ENCODE data around the gene KDM4B. TPM values are rescaled to one million over a fixed set of nuclear protein-coding genes. Genes with fewer than 3 reads are reported as not detected.

Gene KDM4B
- total RNA-seq, 1 experiment from 2014 or later: 35.9 TPM

GRCh38 chr19:4977299-4978174 is 8.6 kb downstream of the KDM4B start:
- Histone ChIP-seq H3K27me3 (ENCODE audit: insufficient read depth, low read length) (no peaks in the 10 kb centered on the region), H2AFZ (ENCODE audit: low read depth, low read length, poor library complexity, severe bottlenecking) (no peak overlapping the region), H3K9ac (ENCODE audit: low read length) (peak overlapping the region; percentile 32; the same call in 1 of the 2 replicates), H3K36me3 (ENCODE audit: control insufficient read depth in 1 of 2, insufficient read depth in 2 of 2, low read length in 2 of 2) (0 out of 4 replicates have a peak, but pooled peaks cover 0 to 2% of the 10 kb centered on the region in 2 experiments), H3K4me3 (replicated peaks in 1 of 2; ENCODE audit: low read depth in 1 of 2, low read length in 2 of 2) (no peak overlapping the region), H3K9me2 (ENCODE audit: insufficient read depth) (no peaks in the 10 kb centered on the region), H3K4me2 (ENCODE audit: low read length) (peak overlapping the region; percentile 62), H3K27ac (ENCODE audit: low read depth, low read length) (0 out of 2 replicates have a peak overlapping the region, but pooled peaks have one; percentile 29), H3K79me2 (ENCODE audit: insufficient read depth, low read length) (peaks cover 48% of the 10 kb centered on the region), H3K4me1 (ENCODE audit: control insufficient read depth in 1 of 2, insufficient read depth in 2 of 2, low read length in 2 of 2) (peaks cover 31 to 51% of the 10 kb centered on the region in 2 experiments), H4K20me1 (ENCODE audit: insufficient read depth) (no peaks in the 10 kb centered on the region), H3K9me3 (ENCODE audit: control insufficient read depth in 1 of 2, insufficient read depth in 1 of 2, low read depth in 1 of 2, low read length in 2 of 2) (no peaks in the 10 kb centered on the region)
- no TSS peak for BruUV-seq (replicated peaks)
- DNase-seq (ENCODE audit: low read depth, low spot score) (no peak), ATAC-seq (peak; percentile 50; the same call in 1 of the 2 replicates)
- TF ChIP-seq, protein P1, sequence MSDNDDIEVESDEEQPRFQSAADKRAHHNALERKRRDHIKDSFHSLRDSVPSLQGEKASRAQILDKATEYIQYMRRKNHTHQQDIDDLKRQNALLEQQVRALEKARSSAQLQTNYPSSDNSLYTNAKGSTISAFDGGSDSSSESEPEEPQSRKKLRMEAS (IDR thresholded peaks at IDR 0.05): no peak
- TF ChIP-seq RAD21 (IDR thresholded peaks at IDR 0.05; ENCODE audit: low read depth) (no peak), ZNF274 (IDR thresholded peaks at IDR 0.05; ENCODE audit: low read depth, low read length) (no peak), POLR2A (IDR thresholded peaks at IDR 0.05; ENCODE audit: borderline replicate concordance, extremely low read depth, insufficient read depth, insufficient read length) (no peak), SIN3A (IDR thresholded peaks at IDR 0.05; ENCODE audit: low read depth) (no peak), POLR2AphosphoS5 (IDR thresholded peaks at IDR 0.05; ENCODE audit: low read depth, low read length) (no peak), TCF7L2 (IDR thresholded peaks at IDR 0.05; ENCODE audit: borderline replicate concordance, extremely low read depth, insufficient read depth, insufficient read length) (no peak), FOSL1 (IDR thresholded peaks at IDR 0.05; ENCODE audit: low read depth) (no peak), JUND (IDR thresholded peaks at IDR 0.05) (no peak), CBX3 (IDR thresholded peaks at IDR 0.05; ENCODE audit: low read depth) (no peak), EGR1 (IDR thresholded peaks at IDR 0.05; ENCODE audit: low read depth) (no peak), SP1 (IDR thresholded peaks at IDR 0.05; ENCODE audit: low read depth) (no peak), ZFX (IDR thresholded peaks at IDR 0.05) (no peak), SRF (IDR thresholded peaks at IDR 0.05; ENCODE audit: low read depth) (no peak), EZH2phosphoT487 (IDR thresholded peaks at IDR 0.05; ENCODE audit: borderline replicate concordance) (no peak), CEBPB (IDR thresholded peaks at IDR 0.05; ENCODE audit: low read depth) (no peak)
- TF ChIP-seq, protein P2, sequence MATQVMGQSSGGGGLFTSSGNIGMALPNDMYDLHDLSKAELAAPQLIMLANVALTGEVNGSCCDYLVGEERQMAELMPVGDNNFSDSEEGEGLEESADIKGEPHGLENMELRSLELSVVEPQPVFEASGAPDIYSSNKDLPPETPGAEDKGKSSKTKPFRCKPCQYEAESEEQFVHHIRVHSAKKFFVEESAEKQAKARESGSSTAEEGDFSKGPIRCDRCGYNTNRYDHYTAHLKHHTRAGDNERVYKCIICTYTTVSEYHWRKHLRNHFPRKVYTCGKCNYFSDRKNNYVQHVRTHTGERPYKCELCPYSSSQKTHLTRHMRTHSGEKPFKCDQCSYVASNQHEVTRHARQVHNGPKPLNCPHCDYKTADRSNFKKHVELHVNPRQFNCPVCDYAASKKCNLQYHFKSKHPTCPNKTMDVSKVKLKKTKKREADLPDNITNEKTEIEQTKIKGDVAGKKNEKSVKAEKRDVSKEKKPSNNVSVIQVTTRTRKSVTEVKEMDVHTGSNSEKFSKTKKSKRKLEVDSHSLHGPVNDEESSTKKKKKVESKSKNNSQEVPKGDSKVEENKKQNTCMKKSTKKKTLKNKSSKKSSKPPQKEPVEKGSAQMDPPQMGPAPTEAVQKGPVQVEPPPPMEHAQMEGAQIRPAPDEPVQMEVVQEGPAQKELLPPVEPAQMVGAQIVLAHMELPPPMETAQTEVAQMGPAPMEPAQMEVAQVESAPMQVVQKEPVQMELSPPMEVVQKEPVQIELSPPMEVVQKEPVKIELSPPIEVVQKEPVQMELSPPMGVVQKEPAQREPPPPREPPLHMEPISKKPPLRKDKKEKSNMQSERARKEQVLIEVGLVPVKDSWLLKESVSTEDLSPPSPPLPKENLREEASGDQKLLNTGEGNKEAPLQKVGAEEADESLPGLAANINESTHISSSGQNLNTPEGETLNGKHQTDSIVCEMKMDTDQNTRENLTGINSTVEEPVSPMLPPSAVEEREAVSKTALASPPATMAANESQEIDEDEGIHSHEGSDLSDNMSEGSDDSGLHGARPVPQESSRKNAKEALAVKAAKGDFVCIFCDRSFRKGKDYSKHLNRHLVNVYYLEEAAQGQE (IDR thresholded peaks at IDR 0.05; ENCODE audit: low read depth): no peak
- TF ChIP-seq, protein P3, sequence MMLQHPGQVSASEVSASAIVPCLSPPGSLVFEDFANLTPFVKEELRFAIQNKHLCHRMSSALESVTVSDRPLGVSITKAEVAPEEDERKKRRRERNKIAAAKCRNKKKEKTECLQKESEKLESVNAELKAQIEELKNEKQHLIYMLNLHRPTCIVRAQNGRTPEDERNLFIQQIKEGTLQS (IDR thresholded peaks at IDR 0.05): no peak
- TF ChIP-seq, protein P4, sequence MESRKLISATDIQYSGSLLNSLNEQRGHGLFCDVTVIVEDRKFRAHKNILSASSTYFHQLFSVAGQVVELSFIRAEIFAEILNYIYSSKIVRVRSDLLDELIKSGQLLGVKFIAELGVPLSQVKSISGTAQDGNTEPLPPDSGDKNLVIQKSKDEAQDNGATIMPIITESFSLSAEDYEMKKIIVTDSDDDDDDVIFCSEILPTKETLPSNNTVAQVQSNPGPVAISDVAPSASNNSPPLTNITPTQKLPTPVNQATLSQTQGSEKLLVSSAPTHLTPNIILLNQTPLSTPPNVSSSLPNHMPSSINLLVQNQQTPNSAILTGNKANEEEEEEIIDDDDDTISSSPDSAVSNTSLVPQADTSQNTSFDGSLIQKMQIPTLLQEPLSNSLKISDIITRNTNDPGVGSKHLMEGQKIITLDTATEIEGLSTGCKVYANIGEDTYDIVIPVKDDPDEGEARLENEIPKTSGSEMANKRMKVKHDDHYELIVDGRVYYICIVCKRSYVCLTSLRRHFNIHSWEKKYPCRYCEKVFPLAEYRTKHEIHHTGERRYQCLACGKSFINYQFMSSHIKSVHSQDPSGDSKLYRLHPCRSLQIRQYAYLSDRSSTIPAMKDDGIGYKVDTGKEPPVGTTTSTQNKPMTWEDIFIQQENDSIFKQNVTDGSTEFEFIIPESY (IDR thresholded peaks at IDR 0.05; ENCODE audit: extremely low read depth, insufficient replicate concordance, low read length): no peak
- ChIA-PET POLR2A (no interaction called here), RAD21 (ENCODE audit: low non-redundant PET in 1 of 2, low total read pairs in 2 of 2, uncharacterized antibody in 2 of 2, unreplicated experiment in 2 of 2) (no interaction called here), CTCF (no interaction called here)
- intact Hi-C loops (cut with micrococcal nuclease): loop anchor here (10.0 kb wide), 1 partner anchor 253 kb away; the partner anchor contains the start of gene DPP9

Measured in HCT116 (cell line).